IPS-20b (cell line): ENCODE results near the gene TRABD2B.

Experiments
- H3K27ac ChIP-seq: one replicate; pipeline ENCODE4 v1.5.1; 2013; ENCODE audit warnings: low read length
- H3K27me3 ChIP-seq: 2 replicates; pipeline ENCODE4 v1.6.1; 2013; ENCODE audit warnings: mild to moderate bottlenecking, low read length, inconsistent platforms; ENCODE audit not compliant: insufficient read depth
- H3K36me3 ChIP-seq: 2 replicates; pipeline ENCODE4 v1.6.1; 2013; ENCODE audit warnings: low read depth, mild to moderate bottlenecking, inconsistent platforms, low read length, moderate library complexity; ENCODE audit not compliant: insufficient read depth
- H3K4me1 ChIP-seq: 2 replicates; pipeline ENCODE4 v1.6.1; 2013; ENCODE audit warnings: mild to moderate bottlenecking, control low read depth, inconsistent platforms, low read length, moderate library complexity; ENCODE audit not compliant: insufficient read depth
- H3K4me3 ChIP-seq: 2 replicates; pipeline ENCODE4 v1.5.1; 2013; ENCODE audit warnings: mild to moderate bottlenecking, low read length, inconsistent platforms
- H3K9ac ChIP-seq: 2 replicates; pipeline ENCODE4 v1.6.1; 2013; ENCODE audit warnings: low read depth, mild to moderate bottlenecking, inconsistent platforms, low read length, moderate library complexity
- H3K9me3 ChIP-seq: 2 replicates; pipeline ENCODE4 v1.6.1; 2013; ENCODE audit warnings: mild to moderate bottlenecking, low read depth, low read length, inconsistent platforms; ENCODE audit not compliant: insufficient read depth

The TRABD2B gene

DNA sequence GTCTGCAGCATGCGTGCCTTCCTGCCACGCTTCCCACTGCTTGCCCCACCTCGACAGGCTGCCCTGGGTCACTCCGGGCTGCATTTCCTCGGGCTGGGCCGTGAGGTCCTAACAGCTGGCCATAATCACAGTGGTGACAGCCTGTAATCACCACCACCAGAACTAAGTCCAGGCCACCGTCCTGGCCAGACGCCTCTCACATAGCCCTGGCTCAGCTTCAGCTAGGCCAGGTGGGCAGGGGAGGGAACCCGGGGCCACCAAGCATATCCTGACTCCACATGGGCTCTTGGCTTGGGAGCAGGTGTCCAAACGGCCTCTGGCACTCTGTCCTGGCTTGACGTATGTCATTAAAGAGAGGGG lies 229.5 kb downstream of the TRABD2B start:
- Histone ChIP-seq H3K9ac (no peak overlapping the region), H3K27me3 (no peaks in the 10 kb centered on the region), H3K4me1 (no peaks in the 10 kb centered on the region), H3K9me3 (no peaks in the 10 kb centered on the region), H3K27ac (no peak overlapping the region), H3K36me3 (no peaks in the 10 kb centered on the region), H3K4me3 (no peak overlapping the region)

GRCh38 chr1:47766832-47767740 lies 230.1 kb downstream of the TRABD2B start:
- no peak overlapping the region for H3K27ac ChIP-seq
- no peaks in the 10 kb centered on the region for H3K36me3 ChIP-seq
- no peaks in the 10 kb centered on the region for H3K27me3 ChIP-seq

DNA sequence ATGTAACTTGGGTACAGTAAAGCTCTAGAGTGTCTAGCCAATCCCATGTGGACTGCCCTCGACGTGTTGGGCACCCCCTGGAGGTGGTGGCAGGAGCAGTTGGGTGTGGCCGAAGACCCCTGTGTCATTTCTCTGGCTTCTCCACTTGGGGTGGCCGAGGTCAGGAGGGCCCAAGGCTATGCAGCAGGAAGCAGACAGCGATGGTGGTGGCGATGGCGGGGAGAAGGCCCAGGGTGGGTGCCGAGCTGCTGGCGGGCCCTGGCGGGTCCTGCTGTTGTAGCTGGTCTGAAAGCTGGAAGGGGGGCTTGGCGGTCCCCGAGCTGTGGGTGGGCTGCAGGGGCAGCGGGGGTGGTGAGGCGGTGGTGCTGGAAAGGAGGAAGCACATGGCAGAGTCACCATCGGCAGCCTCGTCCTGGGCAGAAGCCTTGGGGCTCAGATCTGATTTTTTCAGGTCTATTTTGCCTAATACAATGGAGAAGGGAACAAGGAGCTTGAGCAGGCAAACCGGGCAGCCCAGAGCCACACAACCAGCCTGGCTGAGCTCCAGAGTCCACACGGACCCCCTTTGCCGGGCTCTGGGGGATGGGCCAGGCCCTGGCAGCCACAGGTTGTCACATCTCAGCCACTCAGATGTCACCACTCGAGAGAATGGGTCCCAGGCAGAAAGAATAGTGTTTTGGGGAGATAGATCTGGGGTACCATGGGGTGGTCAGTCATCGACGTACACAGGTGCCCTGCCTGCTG lies 231.3 kb downstream of the TRABD2B start:
- Histone ChIP-seq H3K9me3 (no peaks in the 10 kb centered on the region), H3K9ac (no peak overlapping the region), H3K27ac (no peak overlapping the region), H3K4me1 (no peaks in the 10 kb centered on the region), H3K4me3 (no peak overlapping the region), H3K27me3 (no peaks in the 10 kb centered on the region; the same call in 1 of the 2 replicates), H3K36me3 (no peaks in the 10 kb centered on the region)

More at GRCh38 chr1:47766832-47767740, 230.1 kb downstream of the TRABD2B start:
- Histone ChIP-seq H3K9me3 (no peaks in the 10 kb centered on the region), H3K4me3 (no peak overlapping the region), H3K9ac (no peak overlapping the region), H3K4me1 (no peaks in the 10 kb centered on the region)

GRCh38 chr1:47765236-47765635 lies 231.9 kb downstream of the TRABD2B start:
- no peaks in the 10 kb centered on the region for H3K36me3 ChIP-seq
- no peaks in the 10 kb centered on the region; the same call in 1 of the 2 replicates for H3K27me3 ChIP-seq
- H3K27ac ChIP-seq: no peak overlapping the region
- H3K9me3 ChIP-seq: no peaks in the 10 kb centered on the region
- H3K4me1 ChIP-seq: no peaks in the 10 kb centered on the region
- H3K4me3 ChIP-seq: no peak overlapping the region
- no peak overlapping the region for H3K9ac ChIP-seq

DNA sequence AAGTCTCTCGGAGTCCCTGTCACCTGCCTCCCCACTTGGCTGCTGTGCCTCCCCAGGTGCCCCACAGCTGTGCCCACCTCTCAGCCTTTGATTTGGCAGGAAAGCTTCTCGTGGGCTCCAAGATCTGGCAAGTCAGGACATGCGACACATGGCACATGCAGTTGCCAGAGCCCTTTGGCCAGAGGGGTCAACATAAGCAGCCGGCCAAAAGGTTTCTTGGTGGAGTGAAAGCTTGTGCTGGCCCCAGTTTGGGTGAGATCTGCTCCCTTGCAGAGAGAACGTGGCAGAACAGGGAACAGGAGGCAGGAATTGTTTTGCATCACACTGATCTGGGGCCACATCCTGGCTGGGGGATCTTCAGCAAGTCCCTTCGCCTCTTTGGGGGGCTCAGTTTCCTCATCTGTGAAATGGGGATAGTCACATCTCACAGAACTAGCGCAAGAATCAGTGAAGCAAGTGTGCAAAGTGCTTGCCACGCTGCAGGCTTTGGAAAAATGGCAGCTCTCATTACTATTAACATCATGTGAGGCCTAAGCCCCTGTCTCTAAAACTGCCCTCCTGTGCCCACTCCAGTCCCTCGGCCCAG lies 232.6 kb downstream of the TRABD2B start:
- Histone ChIP-seq H3K27ac (no peak overlapping the region), H3K36me3 (no peaks in the 10 kb centered on the region), H3K4me3 (no peak overlapping the region), H3K4me1 (no peaks in the 10 kb centered on the region), H3K9me3 (no peaks in the 10 kb centered on the region), H3K27me3 (peaks cover 3% of the 10 kb centered on the region; the same call in 1 of the 2 replicates), H3K9ac (no peak overlapping the region)

GRCh38 chr1:47763591-47764171 lies 233.5 kb downstream of the TRABD2B start:
- Histone ChIP-seq H3K9ac (no peak overlapping the region), H3K36me3 (no peaks in the 10 kb centered on the region), H3K9me3 (no peaks in the 10 kb centered on the region), H3K27ac (no peak overlapping the region), H3K4me1 (no peaks in the 10 kb centered on the region), H3K4me3 (no peak overlapping the region), H3K27me3 (peaks cover 7% of the 10 kb centered on the region; the same call in 1 of the 2 replicates)

GRCh38 chr1:47761974-47762373 lies 235.2 kb downstream of the TRABD2B start:
- H3K4me3 ChIP-seq: no peak overlapping the region
- no peak overlapping the region for H3K27ac ChIP-seq
- H3K27me3 ChIP-seq: peaks cover 19% of the 10 kb centered on the region
- H3K4me1 ChIP-seq: no peaks in the 10 kb centered on the region
- no peaks in the 10 kb centered on the region for H3K9me3 ChIP-seq
- H3K9ac ChIP-seq: no peak overlapping the region
- no peaks in the 10 kb centered on the region for H3K36me3 ChIP-seq

DNA sequence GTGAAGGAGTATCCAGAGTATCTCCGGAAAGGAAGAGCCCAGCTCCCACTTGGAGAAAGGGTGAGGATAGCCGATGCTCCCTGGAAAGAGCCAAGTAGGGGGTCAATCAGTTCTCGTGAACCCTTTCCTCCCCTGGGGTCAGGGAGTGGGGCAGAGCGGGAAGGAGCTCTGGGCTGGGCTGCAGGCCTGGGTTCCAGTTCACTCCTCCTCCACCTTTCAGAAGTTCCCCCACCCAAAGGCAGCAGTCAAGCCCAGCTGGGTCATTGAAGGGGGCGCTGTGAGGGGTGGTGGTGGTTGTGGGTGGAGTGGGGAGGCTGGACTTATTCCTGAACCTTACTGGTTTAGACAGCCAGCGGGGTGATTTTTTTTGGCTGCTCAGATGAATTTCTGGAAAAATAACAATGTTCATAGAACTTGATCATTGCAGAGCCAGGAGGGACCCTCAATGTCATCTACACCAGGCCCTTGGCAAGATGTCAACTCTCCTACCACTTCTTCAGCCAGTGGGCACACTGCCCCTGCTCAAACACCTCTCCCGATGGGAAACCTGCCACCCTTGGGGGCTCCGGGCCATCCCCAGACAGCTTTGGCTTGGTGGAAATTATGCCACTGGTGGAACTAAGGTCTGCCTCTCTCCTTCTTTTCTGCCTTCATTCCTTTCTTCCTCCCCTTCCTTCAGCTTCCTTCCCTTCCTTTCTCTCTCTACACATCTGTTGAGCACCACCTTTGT lies 235.8 kb downstream of the TRABD2B start:
- Histone ChIP-seq H3K9me3 (no peaks in the 10 kb centered on the region), H3K27ac (no peak overlapping the region), H3K9ac (no peak overlapping the region), H3K36me3 (no peaks in the 10 kb centered on the region), H3K27me3 (peaks cover 19% of the 10 kb centered on the region), H3K4me1 (no peaks in the 10 kb centered on the region), H3K4me3 (no peak overlapping the region)

DNA sequence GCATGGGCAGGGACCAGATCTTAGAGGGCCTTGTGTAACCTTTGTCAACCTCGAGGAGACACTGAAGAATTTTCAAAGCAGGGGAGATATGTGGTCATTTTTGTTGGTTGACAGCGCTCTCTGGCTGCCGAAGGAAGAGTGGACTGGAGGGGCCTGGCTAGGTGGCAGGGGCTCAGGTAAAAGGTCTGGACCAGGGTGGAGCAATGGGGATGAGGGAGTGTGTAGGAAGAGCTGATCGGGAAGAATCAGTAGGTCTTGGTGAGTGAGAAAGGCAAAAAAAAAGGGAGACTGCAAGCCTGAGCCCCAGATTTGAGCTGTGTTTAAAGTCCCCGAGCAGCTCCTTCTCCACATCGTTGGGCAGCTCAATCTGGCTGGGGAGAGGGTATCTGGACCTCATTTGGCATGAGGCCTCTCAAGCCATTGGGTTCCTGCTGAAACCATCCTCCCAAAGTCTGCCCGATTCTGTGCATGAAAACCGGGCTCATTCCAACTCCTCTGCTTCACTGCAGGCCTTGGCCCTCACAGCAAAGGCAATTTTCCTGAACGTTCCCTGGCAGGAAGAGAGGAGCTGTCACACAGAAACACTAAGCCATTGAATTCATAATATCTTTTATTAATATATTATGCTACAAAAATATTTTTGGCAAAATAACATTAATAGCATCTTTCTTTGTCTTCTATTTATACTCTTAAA lies 237.1 kb downstream of the TRABD2B start:
- H3K27me3 ChIP-seq: peaks cover 19% of the 10 kb centered on the region
- H3K4me1 ChIP-seq: no peaks in the 10 kb centered on the region
- H3K9ac ChIP-seq: no peak overlapping the region
- H3K27ac ChIP-seq: no peak overlapping the region
- H3K36me3 ChIP-seq: no peaks in the 10 kb centered on the region
- H3K4me3 ChIP-seq: no peak overlapping the region
- no peaks in the 10 kb centered on the region for H3K9me3 ChIP-seq

DNA sequence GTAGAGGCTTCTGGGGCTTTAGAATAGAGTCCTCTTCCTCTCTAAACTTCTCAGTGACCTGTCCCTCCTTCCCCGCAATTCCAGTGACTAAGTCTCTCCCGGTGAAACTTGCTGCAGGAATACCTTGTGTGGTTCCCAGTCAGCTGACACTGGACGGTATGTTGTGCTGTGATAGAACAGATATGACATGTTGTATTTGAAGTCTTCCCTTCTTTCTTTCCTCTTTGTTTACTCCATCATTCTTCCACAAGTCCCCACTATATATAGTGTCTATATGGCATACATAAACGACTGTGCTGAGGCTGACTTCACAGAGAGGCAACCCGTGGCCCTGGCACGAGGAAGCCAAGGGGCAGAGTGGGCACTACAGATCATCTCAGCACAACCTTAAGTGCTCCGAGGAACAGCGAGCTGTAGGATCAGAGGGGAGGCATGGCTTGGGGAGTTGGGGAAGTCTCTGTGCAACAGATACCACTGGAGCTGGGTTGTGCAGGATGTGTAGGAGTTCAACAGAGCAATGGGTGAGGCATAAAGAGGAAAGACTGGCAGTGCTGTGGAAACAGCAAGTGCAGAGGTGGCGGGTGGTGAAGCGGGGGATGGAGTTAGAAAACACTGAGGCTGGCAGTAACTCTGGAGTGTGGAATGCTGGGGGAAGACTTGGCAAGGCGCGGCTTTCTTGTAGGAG lies 237.8 kb downstream of the TRABD2B start:
- no peaks in the 10 kb centered on the region for H3K9me3 ChIP-seq
- H3K27ac ChIP-seq: no peak overlapping the region
- peaks cover 19% of the 10 kb centered on the region for H3K27me3 ChIP-seq
- H3K9ac ChIP-seq: no peak overlapping the region
- H3K4me1 ChIP-seq: no peaks in the 10 kb centered on the region
- H3K36me3 ChIP-seq: no peaks in the 10 kb centered on the region
- H3K4me3 ChIP-seq: no peak overlapping the region
